ENCODE data around the gene HADHA.

- TF ChIP-seq EZH2 (IDR thresholded peaks at IDR 0.05; ENCODE audit: low read length, missing control alignments) (no peak), CTCF (conservative IDR thresholded peaks at IDR 0.05 in 1 of 2, IDR thresholded peaks at IDR 0.05 in 1 of 2; ENCODE audit: low read depth in 1 of 2, low read length in 2 of 2) (no peak)
These were observed 54.1 kb downstream of the HADHA start for GRCh38 chr2:26190369-26190768.
